DMS153 (cell line): ENCODE results near the gene RELA.
"Not testable (repeated sequence)": the region's sequence is repeated elsewhere in the genome, so short reads cannot be mapped to it uniquely, and the experiment has no call there.

Source experiments
- DNase-seq: peaks from one replicate; lab custom pipeline; 2025; lab: John Stamatoyannopoulos, UW

RELA gene

DNA sequence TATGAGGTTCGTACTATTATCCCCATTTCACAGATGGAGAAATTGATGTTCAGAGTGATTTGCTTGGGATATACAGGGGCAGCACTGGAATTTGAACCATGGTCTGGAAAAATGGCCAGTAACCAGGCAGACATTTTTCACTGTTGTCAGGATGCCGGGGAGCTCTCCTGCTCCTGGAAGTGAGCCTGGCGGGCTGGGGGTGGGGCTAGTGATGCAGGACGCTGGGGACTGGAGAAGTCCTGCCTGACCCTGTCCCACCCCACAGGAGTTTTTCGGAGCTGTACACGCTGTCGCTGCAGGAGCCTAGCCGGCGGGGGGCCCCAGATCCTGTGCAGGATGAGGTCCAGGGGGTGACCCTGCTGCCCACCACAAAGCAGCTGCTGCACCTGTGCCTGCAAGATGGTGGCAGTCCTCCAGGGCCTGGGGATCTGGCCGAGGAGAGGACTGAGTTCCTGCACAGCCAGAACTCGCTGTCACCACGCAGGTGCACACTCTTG lies 13.7 kb downstream of the RELA start:
- no peak for DNase-seq

DNA sequence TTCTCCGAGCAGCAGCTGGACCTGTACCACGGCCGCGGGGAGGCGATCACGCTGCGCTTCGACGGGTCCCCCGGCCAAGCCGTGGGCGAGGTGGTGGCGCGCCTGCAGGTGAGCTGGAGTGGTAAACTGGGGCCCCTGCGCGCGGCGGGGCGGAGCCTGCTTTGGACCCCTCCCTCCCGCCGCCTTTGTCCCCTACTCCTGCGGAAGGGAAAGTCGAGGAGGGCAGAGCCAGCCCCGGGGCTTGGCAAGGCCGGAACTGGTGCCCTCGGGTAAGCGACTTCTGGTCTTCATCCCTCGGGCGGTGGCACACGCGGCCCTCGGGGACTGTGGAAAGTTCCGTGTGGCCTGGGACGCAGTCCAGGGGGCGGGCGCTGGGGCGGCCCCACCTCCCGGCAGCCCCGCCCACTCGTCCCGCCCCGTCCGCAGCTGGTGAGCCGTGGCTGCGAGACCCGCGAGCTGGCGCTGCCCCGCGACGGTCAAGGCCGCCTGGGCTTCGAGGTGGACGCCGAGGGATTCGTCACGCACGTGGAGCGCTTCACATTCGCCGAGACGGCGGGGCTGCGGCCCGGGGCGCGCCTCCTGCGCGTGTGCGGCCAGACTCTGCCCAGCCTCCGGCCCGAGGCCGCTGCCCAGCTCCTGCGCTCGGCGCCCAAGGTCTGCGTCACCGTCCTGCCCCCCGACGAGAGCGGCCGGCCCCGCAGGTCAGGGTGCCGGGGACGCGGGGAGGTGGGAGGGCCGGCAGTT lies 15.6 kb downstream of the RELA start:
- peak; percentile 18 for DNase-seq

DNA sequence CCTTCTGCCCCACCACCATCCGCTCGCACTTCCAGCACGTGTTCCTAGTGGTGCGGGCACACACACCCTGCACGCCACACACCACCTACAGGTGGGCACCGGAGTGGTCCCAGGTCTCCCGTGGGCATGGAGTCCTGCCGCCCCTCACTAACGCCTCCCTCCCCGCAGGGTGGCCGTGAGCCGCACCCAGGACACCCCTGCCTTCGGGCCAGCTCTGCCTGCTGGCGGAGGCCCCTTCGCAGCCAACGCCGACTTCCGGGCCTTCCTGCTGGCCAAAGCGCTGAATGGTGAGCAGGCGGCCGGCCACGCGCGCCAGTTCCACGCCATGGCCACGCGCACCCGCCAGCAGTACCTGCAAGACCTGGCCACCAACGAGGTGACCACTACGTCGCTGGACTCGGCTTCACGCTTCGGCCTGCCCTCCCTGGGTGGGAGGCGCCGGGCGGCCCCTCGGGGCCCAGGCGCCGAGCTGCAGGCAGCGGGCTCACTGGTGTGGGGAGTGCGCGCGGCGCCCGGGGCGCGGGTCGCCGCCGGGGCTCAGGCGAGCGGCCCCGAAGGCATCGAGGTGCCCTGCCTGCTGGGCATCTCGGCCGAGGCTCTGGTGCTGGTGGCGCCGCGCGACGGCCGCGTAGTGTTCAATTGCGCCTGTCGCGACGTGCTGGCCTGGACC lies 16.3 kb downstream of the RELA start:
- DNase-seq: no peak

DNA sequence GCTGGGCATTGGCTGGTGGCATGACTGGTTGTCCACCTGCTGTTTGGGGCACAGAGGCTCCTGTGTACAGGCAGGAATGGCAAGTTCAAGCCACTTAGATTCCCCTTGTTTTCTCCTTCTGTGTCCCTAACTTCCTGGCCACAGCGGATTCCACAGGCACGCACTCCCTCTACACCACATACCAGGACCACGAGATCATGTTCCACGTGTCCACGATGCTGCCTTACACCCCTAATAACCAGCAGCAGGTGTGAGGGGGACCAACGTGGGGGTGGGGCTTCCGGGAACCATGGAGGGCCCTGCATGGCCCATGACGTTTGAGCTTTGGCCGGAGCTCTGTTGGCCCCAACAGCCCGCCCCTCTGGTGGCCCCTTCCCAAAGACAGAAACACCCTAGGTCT lies 17.0 kb downstream of the RELA start:
- DNase-seq: no peak

DNA sequence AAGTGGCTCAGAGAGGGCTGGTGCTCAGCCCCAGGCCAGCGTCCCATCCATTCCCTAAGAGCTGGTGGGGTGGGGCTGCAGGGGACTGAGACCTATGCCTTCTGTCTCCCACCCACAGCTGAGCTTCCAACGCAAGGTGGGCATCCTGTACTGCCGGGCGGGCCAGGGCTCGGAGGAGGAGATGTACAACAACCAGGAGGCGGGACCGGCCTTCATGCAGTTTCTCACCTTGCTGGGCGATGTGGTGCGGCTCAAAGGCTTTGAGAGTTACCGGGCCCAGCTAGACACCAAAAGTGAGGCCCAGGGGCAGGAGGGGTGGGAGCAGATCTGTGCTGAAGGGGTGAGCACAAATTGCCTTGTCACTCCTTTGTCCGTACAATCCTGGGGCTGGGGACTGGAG lies 17.9 kb downstream of the RELA start:
- no peak for DNase-seq

DNA sequence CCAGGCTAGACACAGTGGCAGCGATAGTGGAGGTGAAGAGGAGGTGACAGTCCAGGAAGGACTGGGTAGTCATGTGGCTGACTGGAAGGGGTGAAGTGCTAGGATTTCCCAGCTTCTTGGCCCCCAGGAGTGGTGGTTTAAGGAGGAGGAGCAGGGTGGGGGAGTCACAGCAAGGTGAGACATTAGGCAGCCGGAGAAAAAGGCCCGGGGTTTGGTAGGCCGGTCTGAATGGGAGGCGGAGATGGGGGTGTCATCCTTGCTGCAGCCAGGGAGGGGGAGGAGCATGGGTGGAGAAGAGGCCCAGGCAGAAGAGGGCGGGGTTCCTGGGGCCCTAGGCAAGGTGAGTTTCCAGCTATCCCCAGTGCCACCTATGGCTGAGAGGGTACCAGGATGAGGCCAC lies 18.7 kb downstream of the RELA start:
- DNase-seq: no peak

DNA sequence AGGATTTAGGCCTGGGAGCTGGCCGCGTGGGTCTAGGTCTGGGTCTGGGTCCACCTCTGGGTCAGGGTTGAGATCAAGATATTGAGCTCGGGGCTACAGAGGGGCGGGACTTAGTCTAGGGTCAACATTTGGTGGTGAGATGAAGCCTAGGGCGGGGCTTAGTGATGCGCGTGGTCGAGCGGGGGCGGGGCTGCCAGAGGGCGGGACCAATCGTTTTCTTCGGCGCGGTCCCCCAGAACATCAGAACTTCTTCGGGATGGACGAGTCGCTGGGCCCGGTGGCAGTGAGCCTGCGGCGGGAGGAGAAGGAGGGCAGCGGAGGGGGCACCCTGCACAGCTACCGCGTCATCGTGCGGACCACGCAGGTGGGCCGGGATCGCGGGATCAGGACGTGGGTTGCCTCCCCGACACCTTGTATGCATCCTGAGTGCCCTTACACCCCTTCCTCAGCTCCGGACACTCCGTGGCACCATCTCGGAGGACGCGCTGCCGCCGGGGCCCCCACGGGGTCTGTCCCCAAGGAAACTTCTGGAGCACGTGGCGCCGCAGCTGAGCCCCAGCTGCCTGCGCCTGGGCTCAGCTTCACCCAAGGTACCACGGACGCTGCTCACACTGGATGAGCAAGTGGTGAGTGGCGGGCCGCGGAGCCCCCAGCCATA lies 20.6 kb downstream of the RELA start:
- DNase-seq: no peak

DNA sequence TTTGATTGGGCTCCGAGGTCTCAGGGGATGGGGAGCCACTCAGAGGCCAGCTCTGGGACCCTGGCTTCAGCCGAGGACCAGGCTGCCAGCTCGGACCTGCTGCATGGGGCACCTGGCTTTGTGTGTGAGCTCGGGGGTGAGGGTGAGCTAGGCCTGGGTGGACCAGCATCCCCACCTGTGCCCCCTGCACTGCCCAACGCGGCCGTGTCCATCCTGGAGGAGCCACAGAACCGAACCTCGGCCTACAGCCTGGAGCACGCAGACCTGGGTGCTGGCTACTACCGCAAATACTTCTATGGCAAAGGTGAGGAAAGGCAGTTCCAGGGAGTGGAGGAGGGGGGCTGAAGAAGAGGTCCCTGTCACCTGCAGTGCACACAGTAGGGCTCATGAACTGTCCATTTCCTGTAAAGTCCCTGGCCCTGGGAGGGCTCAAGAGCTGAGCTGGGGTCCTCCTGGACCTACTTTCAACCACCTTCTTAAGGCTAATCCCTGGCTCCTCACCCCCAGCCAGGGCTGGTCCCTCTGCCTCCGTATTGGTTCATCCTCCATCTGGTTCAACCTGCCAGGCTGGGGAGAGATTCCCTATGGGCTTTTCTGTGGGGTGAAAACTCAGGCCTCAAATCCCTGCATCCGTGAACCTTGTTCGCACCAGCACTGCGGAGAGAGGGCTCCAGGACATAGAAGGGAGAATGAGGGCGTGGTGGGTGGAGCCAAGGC lies 21.3 kb downstream of the RELA start:
- DNase-seq: no peak

DNA sequence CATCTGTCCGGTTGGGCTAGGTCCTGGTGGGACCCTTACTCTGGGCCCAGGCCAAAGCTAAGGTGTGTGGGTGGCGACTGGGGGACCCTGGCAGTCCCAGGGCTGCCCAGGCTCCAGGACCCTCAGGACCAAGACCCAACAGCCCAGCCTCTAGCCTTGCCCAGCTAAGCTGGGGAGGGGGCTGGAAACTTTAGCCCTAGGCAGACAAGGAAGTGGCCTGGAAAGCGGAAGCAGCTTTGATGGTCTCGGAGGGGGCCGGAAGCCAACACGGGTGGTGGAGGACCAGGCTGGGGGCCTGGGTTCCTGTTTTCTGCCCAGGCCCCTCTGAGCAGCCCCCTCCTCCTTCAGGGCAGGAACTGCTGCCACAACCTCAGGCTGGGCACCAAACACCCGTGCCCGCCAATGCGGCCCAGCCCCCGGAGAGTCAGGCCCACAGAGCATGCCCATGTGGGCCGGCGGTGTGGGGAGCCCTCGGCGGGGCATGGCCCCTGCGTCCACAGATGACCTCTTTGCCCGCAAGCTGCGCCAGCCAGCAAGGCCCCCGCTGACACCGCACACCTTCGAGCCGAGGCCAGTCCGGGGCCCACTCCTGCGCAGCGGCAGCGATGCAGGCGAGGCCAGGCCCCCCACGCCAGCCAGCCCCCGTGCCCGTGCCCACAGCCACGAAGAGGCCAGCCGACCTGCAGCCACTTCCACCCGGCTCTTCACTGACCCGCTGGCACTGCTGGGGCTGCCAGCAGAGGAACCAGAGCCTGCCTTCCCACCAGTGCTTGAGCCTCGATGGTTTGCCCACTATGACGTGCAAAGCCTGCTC lies 22.0 kb downstream of the RELA start:
- no peak for DNase-seq

DNA sequence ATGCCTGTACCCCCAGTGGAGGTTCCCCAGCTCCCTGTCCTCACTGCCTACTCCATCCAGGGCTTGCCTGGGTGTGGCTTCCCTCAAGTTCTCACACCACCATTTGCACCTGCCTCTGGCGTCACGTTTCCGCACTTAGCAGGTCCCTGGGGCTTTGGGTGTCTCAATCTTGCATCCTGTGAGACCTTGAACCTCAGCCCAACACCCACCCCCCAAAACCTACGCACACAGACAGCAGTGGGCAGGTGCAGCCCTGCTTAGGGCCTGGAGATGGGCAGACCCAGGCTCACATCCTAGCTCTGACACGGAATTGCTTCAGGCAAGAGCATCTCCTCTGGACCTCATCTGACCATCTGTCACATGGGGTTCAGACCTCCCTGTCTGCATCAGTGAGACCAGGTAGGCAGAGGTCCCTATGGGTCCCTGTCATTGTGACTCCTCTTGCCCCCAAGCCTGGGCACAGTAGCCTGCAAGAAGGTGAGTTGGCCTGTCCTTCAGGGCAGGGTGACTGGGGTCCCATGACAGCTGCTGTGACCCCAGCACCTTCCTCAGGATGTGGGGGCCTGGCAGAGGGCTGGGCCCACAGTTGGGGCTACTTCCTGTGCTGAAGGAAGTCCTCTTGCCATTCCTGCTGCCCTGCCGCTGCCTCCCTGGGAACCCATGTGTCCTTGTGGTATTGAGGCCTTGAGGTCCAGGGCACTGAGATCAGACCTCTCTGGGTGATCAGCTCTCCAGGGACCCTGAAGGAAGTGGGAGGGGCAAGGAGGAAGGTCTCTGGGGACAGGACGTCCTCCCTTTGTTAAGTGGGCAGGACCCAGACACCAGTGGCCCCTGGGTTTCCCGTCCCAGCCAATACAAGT lies 22.9 kb downstream of the RELA start:
- peak; percentile 47 for DNase-seq

DNA sequence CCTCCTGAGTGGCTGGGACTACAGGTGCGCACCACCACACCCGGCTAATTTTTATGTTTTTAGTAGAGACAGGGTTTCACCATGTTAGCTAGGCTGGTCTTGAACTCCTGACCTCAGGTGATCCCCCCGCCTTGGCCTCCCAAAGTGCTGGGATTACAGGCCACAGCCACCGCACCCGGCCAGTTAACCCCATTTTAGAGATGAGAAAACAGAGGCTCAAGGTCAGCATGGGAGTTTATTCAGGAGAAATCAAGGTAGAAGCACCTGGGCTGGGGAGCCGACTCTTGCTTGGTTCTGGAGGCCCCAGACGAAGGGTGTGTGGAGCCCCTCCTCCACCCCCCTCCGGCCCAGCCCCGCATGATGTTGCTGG lies 23.5 kb downstream of the RELA start:
- not testable (repeated sequence) for DNase-seq

DNA sequence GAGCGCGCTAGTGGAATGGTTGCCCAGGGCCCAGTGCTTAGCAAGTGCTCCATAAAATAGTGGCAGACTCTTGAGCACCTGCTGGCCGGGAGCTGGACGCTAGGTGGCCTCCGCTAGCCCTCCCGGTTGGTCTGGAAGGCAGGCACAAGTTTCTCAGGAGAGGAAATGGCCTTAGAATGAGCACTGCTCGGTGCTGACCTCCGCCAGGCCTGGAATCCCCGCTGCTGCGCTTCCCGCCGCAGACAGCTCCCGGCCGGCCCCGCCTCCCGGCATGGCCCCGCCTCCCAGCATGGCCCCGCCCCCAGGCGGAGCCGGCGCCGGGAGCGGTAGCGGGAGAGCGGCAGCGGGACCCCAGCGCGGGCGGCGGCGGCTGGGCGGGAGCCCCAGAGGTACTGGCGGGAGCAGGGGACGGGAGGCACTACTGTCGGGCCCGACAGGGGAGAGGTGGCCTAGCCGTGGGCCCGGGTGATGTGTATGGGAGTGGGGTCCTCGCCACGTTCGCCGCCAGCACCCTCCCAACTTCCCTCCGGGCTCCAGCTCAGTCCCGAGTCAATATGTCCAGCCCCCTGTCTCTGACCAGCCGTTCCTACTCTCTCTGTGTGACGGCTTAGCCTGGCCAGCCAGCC lies 24.8 kb downstream of the RELA start, which contains the start of gene SIPA1:
Gene SIPA1, plus strand, starts transcription at position 308 of the 626 bp plus-strand sequence. CDS start 2,821 bp downstream, outside the sequence.
- peak; percentile 40 for DNase-seq

DNA sequence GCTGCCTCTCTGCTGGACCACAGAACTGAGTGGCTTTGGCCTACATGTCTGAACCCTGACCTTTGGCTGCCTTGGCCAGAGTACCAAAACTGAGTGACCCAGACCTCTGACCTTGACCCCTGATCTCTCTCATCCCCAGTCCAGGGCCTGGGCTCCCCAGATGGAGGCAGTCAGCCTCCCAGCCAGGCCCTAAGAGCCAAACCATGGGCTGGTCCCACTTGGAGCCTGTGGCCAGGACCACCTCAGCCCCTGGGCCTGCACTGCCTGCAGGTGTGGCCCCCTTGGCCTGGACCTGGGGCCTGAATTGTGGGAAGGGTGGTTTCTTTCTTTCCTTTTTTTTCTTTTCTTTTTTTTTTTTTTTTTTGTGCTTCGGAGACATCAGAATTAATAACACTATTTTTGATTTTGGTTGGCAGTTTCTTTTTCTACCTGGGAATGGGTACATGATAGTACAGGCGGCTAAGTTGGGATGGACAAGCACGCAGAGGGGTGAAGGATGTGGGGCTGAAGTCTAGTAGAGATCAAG lies 25.6 kb downstream of the RELA start:
- no peak for DNase-seq

DNA sequence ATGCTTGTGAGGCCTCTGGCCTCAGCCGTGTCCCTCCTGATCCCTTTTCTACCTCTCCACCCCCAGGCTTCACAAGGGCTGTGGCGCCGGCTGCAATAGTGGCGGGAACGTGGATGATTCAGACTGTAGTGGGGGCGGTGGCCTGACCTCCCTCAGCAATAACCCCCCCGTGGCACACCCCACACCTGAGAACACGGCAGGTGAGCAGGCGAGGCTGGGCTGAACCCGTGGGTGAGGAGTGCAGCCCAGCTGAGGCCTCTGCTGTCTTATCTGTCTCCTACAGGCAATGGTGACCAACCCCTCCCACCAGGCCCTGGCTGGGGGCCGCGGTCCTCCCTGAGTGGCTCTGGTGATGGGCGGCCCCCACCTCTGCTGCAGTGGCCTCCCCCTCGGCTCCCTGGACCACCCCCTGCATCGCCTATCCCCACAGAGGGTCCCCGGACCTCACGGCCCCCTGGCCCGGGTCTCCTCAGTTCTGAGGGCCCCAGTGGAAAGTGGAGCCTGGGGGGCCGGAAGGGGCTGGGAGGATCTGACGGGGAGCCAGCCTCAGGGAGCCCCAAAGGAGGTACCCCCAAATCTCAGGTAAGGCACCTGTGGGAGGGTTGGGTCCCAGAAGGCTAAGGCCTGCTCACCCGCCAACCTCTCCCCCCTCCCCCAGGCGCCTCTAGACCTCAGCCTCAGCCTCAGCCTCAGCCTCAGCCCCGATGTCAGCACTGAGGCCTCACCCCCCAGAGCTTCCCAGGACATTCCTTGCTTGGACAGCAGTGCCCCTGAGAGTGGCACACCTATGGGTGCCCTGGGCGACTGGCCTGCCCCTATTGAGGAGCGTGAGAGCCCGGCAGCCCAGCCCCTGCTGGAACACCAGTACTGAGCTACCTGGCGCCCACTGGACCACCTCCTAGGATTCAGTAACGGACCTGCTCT lies 26.3 kb downstream of the RELA start:
- DNase-seq: no peak

DNA sequence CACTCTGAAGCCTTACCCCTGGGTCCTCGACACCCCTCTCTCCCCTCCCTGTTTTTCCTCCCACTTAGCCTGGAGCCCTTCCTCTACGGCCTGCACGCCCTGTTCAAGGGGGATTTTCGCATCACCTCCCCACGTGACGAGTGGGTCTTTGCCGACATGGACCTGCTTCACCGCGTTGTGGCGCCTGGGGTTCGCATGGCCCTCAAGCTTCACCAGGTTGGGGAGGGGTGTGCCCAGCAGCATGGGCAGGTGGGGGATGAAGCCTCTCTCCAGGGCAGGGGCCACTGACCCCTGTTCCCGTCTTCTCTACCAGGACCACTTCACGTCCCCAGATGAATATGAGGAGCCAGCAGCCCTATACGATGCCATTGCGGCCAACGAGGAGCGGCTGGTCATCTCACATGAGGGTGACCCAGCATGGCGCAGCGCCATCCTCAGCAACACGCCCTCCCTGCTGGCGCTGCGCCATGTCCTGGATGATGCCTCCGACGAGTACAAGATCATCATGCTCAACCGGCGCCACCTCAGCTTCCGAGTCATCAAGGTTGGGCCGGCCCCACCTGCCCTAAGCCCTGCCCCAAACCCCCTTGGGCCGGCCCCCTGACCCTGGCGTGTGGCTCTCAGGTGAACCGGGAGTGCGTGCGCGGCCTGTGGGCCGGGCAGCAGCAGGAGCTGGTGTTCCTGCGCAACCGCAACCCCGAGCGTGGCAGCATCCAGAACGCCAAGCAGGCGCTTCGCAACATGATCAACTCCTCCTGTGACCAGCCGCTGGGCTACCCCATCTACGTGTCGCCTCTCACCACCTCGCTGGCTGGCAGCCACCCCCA lies 27.6 kb downstream of the RELA start:
- no peak for DNase-seq

DNA sequence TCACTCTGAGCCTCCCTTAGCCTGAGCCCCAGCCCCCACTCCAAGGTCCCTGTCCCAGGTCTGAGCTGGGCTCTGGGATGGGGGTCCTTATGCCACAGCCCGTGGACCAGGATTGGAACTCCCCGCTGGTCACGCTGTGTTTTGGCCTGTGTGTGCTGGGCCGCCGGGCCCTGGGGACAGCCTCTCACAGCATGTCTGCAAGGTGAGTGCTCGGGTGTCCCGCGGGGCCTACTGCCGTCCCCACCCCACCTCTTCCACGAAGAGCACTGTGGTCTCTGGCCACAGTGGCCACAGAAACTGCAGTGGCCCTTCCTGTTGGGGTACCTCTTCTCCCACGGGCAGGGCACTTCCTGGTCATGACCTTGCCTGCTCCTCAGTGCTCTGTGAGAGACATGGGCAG lies 28.3 kb downstream of the RELA start:
- DNase-seq: no peak

DNA sequence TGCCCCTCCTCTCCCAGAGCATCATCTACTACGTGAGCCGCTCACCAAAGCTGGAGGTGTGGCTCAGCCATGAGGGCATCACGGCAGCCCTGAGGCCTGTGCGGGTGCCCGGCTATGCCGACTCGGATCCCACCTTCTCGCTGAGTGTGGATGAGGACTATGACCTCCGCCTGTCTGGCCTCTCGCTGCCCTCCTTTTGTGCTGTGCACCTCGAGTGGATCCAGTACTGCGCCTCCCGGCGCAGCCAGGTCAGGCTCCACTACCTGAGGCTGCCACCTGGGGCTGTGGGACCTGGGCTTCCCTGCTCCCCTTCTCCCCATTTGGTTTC lies 28.6 kb downstream of the RELA start:
- no peak for DNase-seq
